NCI-H1048 (cell line): ENCODE data around the gene SUPT3H.

ENCODE experiments used
- DNase-seq: peaks from one replicate; lab custom pipeline; 2025; lab: John Stamatoyannopoulos, UW

SUPT3H gene

GRCh38 chr6:45001663-45002062 is 376.1 kb downstream of the SUPT3H start:
- DNase-seq, result no peak

DNA sequence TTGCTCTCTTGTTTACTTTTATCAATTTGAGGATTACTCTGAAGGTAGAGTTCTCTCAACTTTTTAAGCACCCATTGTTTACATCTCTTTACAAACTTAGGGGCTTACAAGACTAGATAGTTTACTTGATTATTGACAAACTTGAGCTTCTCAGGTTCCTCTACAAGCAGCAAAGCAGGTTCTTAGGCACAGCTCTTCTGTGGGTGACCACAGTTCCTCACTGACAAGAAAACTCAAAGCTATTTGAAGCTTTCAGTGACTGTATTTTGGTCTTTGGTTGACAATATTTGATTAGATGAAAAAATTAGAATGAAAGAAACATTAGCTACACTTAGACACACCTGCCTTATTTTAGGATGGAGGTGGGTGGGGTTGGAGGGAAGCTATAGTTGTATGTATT is 376.9 kb downstream of the SUPT3H start:
- DNase-seq, result no peak

- no peak for DNase-seq
Observed at GRCh38 chr6:44999066-44999465, 378.7 kb downstream of the SUPT3H start.

DNA sequence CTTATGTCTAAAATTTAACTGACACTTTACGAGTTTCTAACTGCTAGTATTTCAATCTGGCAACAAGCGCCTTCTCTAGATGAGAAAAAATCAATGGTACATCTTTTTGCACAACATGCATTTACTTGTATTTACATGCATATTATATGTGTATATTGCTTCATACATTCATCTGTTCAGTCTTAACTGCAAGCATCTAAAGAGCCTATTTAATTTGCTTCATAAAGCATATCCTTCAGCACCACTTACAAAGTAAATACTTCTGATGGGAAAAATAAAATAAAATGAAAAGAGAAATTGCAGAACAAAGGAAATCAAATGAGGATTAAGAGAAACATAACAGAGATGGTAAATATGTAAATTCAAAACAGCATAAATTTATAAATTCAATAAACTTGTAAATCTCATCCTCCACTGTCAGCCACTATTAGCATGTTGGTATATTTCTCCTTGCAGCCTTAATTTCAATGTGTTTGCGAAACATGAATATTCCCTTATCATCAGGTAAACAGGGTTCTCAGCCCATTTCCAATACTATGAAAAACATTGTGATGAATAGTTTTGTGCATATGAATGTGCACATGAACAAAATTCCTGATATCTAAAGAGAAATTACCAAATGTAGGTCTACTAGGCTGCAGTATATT is 382.1 kb downstream of the SUPT3H start:
- DNase-seq, result no peak

DNA sequence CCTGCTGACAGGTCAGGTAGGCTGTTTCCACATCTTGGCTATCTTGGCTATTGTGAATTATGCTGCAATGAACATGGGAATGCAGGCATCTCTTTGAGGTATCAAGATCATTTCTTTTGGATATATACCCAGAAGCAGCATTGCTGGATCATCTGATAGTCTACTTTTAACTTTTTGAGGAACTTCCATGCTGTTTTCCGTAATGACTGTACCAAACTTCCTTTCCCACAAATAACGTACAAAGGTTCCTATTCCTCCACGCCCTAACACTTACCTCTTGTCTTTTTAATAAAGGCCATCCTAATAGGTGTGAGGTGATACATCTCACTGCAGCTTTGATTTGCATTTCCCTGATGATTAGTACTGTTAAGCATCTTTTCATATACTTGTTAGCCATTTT is 388.3 kb downstream of the SUPT3H start:
- no peak for DNase-seq

DNA sequence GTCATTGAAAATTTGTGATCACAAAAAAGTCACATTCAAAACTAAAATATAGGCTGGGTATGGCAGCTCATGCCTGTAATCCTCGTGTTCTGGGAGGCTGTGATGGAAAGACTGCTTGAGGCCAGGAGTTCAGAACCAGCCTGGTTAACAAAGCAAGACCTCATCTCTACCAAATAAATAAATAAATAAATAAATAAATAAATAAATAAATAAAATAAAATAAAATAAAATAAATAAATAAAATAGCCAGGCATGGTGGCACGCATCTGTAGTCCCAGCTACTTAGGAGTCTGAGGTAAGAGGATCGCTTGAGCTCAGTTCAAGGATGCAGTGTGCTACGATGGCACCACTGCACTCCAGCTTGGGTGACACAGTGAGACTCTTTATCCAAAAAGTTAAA is 392.7 kb downstream of the SUPT3H start:
- no peak for DNase-seq

DNA sequence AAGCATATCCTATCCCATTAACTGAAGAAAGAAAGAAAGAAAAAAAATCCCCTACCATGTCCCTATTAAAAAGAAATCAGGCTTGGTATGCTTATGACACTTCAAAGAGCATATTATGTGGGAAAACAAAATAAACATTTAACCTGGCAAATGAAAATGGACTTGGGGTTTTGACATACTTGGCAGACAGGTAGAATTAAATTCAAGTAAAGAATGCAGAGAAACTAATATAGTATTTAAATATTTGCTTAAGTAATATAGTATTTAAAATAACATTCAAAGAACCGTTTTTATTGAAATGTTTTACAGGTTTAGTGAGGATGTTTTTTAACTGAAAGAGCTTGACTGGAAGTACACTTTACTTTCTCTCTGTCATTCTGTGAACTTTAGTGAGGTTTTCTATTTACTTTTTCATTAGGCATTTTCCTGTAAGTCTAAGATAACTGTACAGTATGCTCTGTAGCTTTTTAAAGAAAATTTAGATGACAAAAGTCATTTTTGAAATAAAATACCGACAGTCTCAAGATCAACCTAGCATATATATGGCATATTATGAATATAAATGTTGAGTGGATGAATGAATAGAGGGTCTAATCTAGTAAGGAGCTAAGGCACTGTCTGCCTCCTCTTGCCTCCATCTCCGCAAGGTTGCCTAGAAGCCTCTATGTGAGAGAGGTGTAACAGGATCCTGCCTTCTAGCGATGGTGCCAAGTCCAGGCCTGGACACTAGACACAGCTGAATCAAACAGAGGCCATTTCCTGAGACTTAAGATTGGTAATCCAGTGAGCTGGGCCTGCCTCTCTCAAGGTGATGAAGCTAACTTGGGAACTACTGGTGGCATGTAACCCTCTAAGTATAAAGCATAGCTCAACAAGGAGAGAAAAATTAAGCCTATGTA is 394.0 kb downstream of the SUPT3H start:
- DNase-seq, result no peak

DNA sequence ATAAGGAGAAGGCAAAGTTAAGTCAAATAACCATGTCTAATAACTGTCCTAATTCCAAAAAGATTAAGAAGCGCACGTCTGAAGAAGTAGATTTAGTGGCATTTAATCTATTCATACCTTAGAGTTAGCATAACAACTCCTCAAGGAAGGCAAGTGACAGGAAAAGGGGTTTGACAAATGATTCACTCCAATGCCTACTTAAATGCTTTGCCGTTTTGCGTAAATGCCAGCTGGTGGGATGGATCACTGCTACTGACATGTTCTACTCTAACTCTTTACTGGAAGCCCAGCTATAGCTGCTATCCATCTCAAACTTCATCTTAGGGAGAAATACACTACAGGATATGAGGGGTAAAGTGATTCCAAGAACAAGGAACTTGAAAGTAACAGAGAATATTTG is 396.9 kb downstream of the SUPT3H start:
- DNase-seq, result no peak

GRCh38 chr6:44976677-44977641 is 400.8 kb downstream of the SUPT3H start:
- no peak for DNase-seq

DNA sequence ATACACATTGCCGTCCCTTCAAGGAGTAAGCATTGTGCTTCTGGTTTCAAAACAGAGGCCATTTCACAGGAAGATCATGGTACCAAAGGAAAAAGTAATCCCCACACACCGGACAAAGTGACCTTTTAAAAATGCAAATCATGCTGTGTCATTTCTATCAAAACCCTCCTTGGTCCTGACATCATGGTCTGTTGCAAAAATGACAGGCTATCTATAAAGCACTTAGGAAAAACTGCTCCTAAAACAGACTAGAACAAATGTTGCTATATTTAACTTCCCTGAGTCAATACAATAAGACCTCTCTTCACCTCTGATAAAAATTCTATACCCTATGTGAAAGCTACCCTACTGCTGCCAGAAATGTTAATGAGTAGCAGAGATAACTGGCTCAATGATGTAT is 403.2 kb downstream of the SUPT3H start:
- DNase-seq, result no peak

GRCh38 chr6:44972709-44973108 is 405.0 kb downstream of the SUPT3H start:
- no peak for DNase-seq

DNA sequence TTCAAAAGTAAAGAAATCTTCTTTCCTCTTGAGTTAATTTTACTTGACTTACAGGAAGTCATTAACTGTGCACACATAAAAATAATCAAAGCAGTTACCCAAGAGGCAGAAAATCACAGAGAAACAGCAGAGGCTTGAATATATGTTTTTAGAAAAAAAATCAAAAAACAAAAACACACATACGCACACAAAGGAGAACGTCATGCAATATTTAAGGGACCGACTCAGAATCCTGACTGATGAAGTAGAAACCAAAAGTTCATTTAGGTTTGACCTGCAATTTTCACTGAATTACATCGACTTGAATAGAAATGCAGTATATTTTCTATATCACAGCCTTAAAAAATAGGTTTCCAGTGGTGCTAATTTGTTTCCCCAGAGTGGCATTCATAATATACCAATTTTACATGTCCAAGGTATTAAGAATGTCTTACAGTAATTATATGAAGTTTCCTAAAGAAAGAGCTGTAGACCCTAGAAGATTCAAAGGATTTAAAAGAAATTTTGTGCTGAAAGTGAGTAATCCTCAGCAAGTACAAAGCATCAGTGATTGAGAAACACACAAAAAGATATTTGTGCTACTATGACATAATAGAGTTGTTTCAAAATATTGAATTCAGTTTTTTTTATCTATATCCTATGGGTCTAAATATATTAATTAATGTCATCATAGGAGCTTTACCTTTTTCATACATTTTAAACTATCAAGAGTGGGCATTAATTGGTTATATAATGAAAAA is 408.1 kb downstream of the SUPT3H start:
- no peak for DNase-seq

DNA sequence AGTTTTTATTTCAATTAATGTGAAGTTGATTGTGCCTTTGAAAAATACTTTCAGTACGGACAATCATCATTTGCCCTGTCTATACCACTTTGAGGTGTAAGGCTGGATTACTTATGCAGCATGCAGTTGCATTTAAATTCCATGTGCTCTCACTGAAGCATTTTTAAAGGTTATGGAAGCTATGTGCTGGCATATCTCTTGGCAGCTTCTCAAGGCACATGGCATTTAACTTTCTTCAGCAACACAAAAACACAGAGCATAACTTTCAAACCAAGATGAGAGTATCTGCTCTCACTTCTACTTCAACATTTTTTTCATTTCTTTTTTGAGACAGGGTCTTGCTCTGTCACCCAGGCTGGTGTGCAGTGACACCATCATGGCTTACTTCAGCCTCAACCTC is 410.3 kb downstream of the SUPT3H start:
- no peak for DNase-seq

DNA sequence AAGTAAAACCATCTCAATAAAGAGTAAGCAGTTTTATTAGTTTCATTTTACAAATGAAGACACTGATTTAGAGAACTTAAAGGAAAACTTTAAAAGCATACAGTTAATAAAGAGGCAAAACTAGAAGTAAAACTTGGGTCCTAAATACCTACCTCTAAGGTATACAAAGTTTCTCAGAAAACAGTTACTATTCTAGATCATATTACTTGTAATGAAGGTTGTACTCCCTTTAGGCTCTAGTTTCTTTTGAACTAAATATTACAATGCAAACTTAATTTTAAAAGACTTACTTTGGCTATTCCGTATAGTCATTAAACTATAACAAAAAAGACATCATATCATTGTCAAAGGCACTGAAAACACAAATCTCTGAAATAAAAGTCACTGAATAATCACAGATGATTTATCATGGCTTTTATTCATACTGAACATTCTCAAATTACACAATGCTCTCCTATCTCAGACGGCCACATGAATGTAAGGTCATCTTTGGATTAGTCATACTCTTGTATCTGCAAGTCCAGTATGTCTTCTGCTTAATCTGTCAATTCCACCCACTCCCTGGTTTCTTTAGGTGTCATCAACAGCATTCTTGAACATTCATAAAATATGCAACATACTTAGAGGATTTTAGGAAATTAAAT is 411.2 kb downstream of the SUPT3H start:
- no peak for DNase-seq

DNA sequence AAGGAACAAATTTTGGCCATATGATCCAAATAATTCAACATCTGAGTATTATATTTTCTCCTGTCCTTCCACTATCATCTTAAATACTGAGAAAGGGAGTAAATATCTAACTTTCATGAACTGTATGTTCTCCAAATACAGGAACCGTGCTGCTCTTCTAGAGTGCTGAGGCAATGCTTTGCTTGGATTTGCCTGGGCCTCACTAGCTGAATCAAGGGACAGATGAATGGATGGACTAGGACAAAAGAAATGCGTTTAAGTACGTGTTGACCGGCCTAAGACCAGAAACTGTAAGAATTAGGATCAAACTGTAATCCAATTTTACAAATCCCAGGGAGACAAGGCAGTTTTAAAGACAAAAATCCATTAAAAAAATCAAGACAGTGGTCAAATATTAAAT is 412.0 kb downstream of the SUPT3H start:
- DNase-seq, result no peak

- DNase-seq, result no peak
Observed at GRCh38 chr6:44960898-44961297, 416.8 kb downstream of the SUPT3H start.

DNA sequence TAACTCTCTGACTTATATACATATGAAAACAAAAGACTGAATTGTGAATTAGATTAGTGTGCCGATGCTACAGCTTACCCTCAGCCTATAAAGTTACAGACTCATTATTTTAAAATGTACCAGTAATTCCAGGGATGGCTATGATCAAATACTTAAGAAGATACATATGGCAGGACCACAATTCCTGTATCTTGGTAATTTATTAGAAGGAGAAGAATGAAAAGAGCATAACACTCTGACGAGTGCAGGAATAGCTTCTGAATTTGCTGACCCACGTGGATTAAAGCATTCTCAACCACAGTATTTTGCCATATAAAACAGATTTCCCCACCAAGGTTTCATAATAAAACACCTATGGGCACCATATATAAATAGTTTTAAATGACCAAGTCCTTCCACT is 418.1 kb downstream of the SUPT3H start:
- no peak for DNase-seq

DNA sequence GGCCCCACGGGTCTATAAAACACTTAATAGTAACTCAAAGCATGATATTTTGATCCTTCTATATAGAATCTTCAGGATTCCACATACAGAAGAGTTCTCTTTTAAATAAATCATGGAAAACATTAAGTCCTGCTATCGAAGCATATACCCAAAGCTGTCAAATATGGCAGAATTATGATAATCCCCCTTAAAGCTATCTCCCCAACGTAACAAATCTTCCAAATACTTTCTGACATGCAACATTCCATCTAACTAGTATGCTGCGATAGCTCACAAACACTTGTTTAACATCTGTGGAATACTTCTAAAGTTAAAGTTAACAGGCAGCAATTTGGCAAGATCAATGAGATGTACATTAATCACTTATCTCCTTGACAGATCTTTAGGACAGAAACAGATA is 420.6 kb downstream of the SUPT3H start:
- no peak for DNase-seq

DNA sequence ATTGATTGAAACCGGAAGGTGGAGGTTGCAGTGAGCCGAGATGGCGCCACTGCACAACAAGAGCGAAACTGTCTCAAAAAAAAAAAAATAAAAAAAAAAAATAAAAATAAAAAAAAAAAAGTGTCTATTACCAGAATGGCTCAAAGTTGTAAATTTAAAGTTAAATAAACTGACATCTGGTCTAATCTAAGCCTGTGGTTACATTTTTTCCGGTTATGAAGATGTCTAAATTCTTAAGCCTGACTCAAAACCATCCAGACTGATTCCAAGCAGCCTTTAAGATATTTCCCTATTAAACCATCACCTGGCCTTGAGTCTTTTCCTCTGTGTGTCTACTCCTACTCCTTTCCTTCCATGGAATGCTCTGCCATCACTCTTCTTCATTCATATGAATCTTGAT is 421.3 kb downstream of the SUPT3H start:
- no peak for DNase-seq

GRCh38 chr6:44955145-44955544 is 422.6 kb downstream of the SUPT3H start:
- no peak for DNase-seq

DNA sequence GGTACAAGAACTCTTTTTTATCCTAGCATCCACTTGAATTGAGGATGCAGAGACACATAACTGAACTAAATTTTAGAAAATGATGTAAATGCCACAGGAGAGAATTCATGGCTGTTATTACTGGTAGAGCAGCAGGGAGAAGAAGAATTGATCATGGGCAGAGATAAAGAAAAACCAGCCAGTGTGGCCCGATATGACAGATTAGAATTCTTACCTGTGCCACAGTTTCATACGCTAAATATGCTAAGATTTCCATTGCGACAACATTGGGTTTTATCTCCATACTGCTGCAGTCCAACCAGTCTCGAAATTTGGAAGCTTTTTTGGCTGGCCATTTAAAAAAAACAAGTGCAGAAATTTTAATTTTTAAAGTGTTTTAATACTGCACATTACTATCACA is 423.5 kb downstream of the SUPT3H start:
- DNase-seq, result no peak
